CD4-positive, alpha-beta T cell (primary cell): ENCODE measurements around the gene NR2C2. TPM values are rescaled to one million over a fixed set of nuclear protein-coding genes. Genes with fewer than 3 reads are reported as not detected.

Source experiments
- ATAC-seq: fragments of 200-7000 bp; cut with Tn5 transposase; one replicate; pipeline ENCODE4 v1.10.0; 2022; ENCODE audit warnings: mild to moderate bottlenecking; ENCODE audit not compliant: poor library complexity
- CTCF ChIA-PET: fragments of 350-600 bp; sonication (Branson Sonifier 250); formaldehyde crosslinking; loops from one replicate; lab custom pipeline; 2021; ENCODE audit warnings: antibody characterized with exemption, inconsistent platforms; lab: Charles Lee
- POLR2A ChIA-PET: fragments of 350-600 bp; sonication (Branson Sonifier 250); formaldehyde crosslinking; loops from one replicate; lab custom pipeline; 2021; ENCODE audit warnings: antibody characterized with exemption, inconsistent platforms; lab: Charles Lee
- DNase-seq, 14 experiments: peaks; one replicate each; pipeline ENCODE4 v3.0.0-alpha.2; 2013 to 2020; ENCODE audit warnings: mixed read lengths in 2 of 14
- H3K27ac ChIP-seq, 2 donors: one replicate each; pipeline versions ENCODE4 v1.5.1 to v1.7.0; 2013; ENCODE audit warnings: low read length in 2 of 2, low read depth in 1 of 2, mild to moderate bottlenecking in 1 of 2
- H3K27me3 ChIP-seq, 2 experiments: 1 replicate in 1 of 2; 2 replicates in 1 of 2; pipeline versions ENCODE4 v1.6.1 to v1.7.0; 2013; ENCODE audit warnings: low read length in 2 of 2, control low read depth in 1 of 2, mild to moderate bottlenecking in 1 of 2, moderate library complexity in 1 of 2; ENCODE audit not compliant: insufficient read depth in 2 of 2, control insufficient read depth in 1 of 2
- H3K36me3 ChIP-seq: one replicate; pipeline ENCODE4 v1.6.1; 2013; ENCODE audit warnings: low read length, control low read depth; ENCODE audit not compliant: insufficient read depth
- H3K4me1 ChIP-seq: one replicate; pipeline ENCODE4 v1.6.1; 2013; ENCODE audit warnings: low read length, control low read depth; ENCODE audit not compliant: insufficient read depth
- H3K4me3 ChIP-seq: one replicate; pipeline ENCODE4 v1.5.1; 2013; ENCODE audit warnings: mild to moderate bottlenecking, low read length, moderate library complexity
- H3K9me3 ChIP-seq, 2 experiments: 1 replicate in 1 of 2; 2 replicates in 1 of 2; pipeline versions ENCODE4 v1.6.1 to v1.7.0; 2013; ENCODE audit warnings: low read length in 2 of 2, mild to moderate bottlenecking in 2 of 2, control low read depth in 1 of 2, moderate library complexity in 1 of 2; ENCODE audit not compliant: control insufficient read depth in 1 of 2, insufficient read depth in 1 of 2
- H3K27ac Mint-ChIP-seq: one replicate; pipeline ENCODE4 v1.8.0; 2020; ENCODE audit warnings: mixed read lengths
- H3K27me3 Mint-ChIP-seq: one replicate; pipeline ENCODE4 v1.8.0; 2021; ENCODE audit warnings: mixed read lengths
- H3K36me3 Mint-ChIP-seq: one replicate; pipeline ENCODE4 v1.8.0; 2021; ENCODE audit warnings: low read depth, mixed read lengths
- H3K4me1 Mint-ChIP-seq: one replicate; pipeline ENCODE4 v1.8.0; 2021; ENCODE audit warnings: low read depth, mixed read lengths
- H3K4me3 Mint-ChIP-seq: one replicate; pipeline ENCODE4 v1.8.0; 2020; ENCODE audit warnings: mild to moderate bottlenecking, mixed read lengths
- H3K9me3 Mint-ChIP-seq: one replicate; pipeline ENCODE4 v1.8.0; 2020; ENCODE audit warnings: mixed read lengths
- intact Hi-C, 2 experiments: fragments of 100-400 bp; cut with DNase I in 1 of 2; cut with micrococcal nuclease in 1 of 2; formaldehyde crosslinking; loops; one replicate each; pipeline versions ENCODE4 v1.15.1 to v1.9.0; 2023 to 2025; cut with DNase I, micrococcal nuclease
- total RNA-seq, 174 experiments: library from RNA in 2 of 174; stranded (reverse) in 2 of 174; gene quantifications; one replicate each; pipeline ENCODE4 v1.2.3 and lab custom pipeline; 2021 to 2026
- TF ChIP-seq, protein P1 (sequence below): fragments of 200-600 bp; IDR thresholded peaks from one replicate; pipeline ENCODE4 v1.8.0; 2022; ENCODE audit warnings: antibody characterized with exemption, mild to moderate bottlenecking

Gene NR2C2
- total RNA-seq, 2 experiments from 2014 or later = 37.0 to 42.1 TPM

DNA sequence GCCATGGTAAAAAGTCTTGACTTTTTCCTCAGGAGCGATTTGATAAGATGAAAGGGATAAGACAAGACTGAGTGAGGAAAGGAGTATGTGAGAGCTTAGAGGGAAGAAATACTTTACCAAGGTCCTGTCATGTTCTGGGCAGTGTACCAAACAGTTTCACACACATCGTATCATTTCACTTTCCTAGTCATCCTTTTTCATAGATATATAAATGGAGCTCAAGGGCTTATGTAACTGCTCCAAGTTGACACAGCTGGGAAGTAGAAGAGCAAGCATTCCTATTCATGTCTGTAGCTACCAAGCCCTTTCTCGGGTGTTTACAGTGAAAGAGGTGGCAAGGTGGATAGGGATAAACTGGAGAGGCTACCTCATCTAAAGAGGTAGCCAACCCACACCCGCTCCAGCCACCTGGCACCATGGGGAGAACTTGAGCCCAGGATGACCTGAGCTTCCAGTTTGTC, 60.3 kb downstream of the NR2C2 start:
- POLR2A ChIA-PET = no interaction called here
- H3K36me3 ChIP-seq = peaks cover 75% of the 10 kb centered on the region
- no peak overlapping the region for H3K27ac Mint-ChIP-seq

DNA sequence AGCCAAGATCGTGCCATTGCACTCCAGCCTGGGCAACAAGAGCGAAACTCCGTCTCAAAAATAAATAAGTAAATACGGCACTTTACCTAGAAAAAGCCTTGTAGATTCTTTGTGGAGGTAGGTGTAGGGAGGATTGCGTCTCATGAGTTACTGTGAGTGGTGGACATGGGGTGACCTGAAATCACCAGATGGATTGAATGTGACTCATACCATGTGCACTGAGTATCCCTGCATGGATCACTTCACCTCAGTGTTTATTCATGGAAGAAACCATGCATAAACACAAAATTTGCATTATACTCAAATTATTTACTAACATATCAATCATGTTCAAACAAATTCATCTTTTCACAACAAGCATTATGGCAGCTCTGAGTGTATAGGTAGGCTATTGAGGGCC, 61.8 kb downstream of the NR2C2 start:
- Mint-ChIP-seq H3K9me3 (no peaks in the 10 kb centered on the region), H3K4me3 (no peak overlapping the region), H3K27me3 (no peaks in the 10 kb centered on the region), H3K36me3 (peaks cover 90% of the 10 kb centered on the region), H3K27ac (no peak overlapping the region), H3K4me1 (no peaks in the 10 kb centered on the region)
- H3K27me3 ChIP-seq = no peaks in the 10 kb centered on the region
- H3K36me3 ChIP-seq = peaks cover 78% of the 10 kb centered on the region
- ChIA-PET CTCF (no interaction called here), POLR2A (no interaction called here)
- ATAC-seq (no peak), DNase-seq (no peak)
- H3K9me3 ChIP-seq = no peaks in the 10 kb centered on the region
- no peak overlapping the region for H3K4me3 ChIP-seq
- H3K4me1 ChIP-seq = no peaks in the 10 kb centered on the region
- no peak overlapping the region for H3K27ac ChIP-seq
- TF ChIP-seq, protein P1, sequence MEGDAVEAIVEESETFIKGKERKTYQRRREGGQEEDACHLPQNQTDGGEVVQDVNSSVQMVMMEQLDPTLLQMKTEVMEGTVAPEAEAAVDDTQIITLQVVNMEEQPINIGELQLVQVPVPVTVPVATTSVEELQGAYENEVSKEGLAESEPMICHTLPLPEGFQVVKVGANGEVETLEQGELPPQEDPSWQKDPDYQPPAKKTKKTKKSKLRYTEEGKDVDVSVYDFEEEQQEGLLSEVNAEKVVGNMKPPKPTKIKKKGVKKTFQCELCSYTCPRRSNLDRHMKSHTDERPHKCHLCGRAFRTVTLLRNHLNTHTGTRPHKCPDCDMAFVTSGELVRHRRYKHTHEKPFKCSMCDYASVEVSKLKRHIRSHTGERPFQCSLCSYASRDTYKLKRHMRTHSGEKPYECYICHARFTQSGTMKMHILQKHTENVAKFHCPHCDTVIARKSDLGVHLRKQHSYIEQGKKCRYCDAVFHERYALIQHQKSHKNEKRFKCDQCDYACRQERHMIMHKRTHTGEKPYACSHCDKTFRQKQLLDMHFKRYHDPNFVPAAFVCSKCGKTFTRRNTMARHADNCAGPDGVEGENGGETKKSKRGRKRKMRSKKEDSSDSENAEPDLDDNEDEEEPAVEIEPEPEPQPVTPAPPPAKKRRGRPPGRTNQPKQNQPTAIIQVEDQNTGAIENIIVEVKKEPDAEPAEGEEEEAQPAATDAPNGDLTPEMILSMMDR = no peak
- intact Hi-C loops = no loop called here

More for the DNA sequence above, 60.3 kb downstream of the NR2C2 start:
- no peaks in the 10 kb centered on the region for H3K27me3 Mint-ChIP-seq
- Histone ChIP-seq H3K4me1 (no peaks in the 10 kb centered on the region), H3K9me3 (no peaks in the 10 kb centered on the region), H3K27ac (no peak overlapping the region), H3K27me3 (no peaks in the 10 kb centered on the region), H3K4me3 (no peak overlapping the region)
- CTCF ChIA-PET = no interaction called here
- peaks cover 87% of the 10 kb centered on the region for H3K36me3 Mint-ChIP-seq
- intact Hi-C loops = no loop called here
- no peak overlapping the region for H3K4me3 Mint-ChIP-seq
- no peaks in the 10 kb centered on the region for H3K9me3 Mint-ChIP-seq
- TF ChIP-seq, protein P1 = no peak
- ATAC-seq (no peak), DNase-seq (no peak)
- H3K4me1 Mint-ChIP-seq = no peaks in the 10 kb centered on the region

GRCh38 chr3:15010664-15011063, 63.3 kb downstream of the NR2C2 start:
- no peaks in the 10 kb centered on the region for H3K4me1 Mint-ChIP-seq
- H3K27ac ChIP-seq = no peak overlapping the region
- no peak overlapping the region for H3K4me3 ChIP-seq
- H3K36me3 ChIP-seq = peaks cover 79% of the 10 kb centered on the region
- no peaks in the 10 kb centered on the region for H3K27me3 Mint-ChIP-seq
- DNase-seq (no peak), ATAC-seq (no peak)
- no peaks in the 10 kb centered on the region for H3K9me3 Mint-ChIP-seq
- no peak overlapping the region for H3K4me3 Mint-ChIP-seq
- H3K27me3 ChIP-seq = no peaks in the 10 kb centered on the region
- H3K4me1 ChIP-seq = no peaks in the 10 kb centered on the region
- intact Hi-C loops = no loop called here
- no peaks in the 10 kb centered on the region for H3K9me3 ChIP-seq
- POLR2A ChIA-PET = no interaction called here
- CTCF ChIA-PET = no interaction called here
- TF ChIP-seq, protein P1 = no peak
- peaks cover 90% of the 10 kb centered on the region for H3K36me3 Mint-ChIP-seq
- H3K27ac Mint-ChIP-seq = no peak overlapping the region
